ENCODE results near the gene PAX7. TPM values are rescaled to one million over a fixed set of nuclear protein-coding genes. Genes with fewer than 3 reads are reported as not detected.

PAX7 gene
- total RNA-seq, 1 experiment from 2014 or later: not detected

DNA sequence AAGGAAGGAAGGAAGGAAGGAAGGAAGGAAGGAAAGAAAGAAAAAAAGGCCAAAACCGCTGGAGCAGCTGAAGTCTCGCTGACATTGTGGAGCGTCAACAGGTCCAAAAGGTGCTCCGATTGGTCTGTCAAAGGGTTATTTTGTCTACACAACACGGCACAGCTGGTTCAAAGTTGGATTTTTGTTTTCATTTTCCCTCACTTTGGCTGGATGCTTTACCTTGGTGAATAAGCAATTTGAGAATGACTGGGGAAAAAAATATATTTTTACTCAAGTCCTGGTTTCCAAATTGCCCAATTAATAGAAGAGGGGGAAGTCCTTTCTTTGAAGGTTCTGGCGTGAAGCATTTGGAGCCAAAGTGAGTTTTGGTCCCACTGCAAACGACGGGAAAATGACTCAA is 19.3 kb upstream of the PAX7 start:
- intact Hi-C loops (cut with micrococcal nuclease): no loop called here
- no peaks in the 10 kb centered on the region for H3K27me3 Mint-ChIP-seq (ENCODE audit: insufficient read depth, unreplicated experiment)
- TF ChIP-seq, protein P1, sequence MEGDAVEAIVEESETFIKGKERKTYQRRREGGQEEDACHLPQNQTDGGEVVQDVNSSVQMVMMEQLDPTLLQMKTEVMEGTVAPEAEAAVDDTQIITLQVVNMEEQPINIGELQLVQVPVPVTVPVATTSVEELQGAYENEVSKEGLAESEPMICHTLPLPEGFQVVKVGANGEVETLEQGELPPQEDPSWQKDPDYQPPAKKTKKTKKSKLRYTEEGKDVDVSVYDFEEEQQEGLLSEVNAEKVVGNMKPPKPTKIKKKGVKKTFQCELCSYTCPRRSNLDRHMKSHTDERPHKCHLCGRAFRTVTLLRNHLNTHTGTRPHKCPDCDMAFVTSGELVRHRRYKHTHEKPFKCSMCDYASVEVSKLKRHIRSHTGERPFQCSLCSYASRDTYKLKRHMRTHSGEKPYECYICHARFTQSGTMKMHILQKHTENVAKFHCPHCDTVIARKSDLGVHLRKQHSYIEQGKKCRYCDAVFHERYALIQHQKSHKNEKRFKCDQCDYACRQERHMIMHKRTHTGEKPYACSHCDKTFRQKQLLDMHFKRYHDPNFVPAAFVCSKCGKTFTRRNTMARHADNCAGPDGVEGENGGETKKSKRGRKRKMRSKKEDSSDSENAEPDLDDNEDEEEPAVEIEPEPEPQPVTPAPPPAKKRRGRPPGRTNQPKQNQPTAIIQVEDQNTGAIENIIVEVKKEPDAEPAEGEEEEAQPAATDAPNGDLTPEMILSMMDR (IDR thresholded peaks at IDR 0.05; ENCODE audit: unreplicated experiment): no peak
- CTCF ChIA-PET: interaction anchor here (0.6 to 0.7 kb wide), 2 partner anchors 14 to 600 kb away, joined by 3 read pairs; no protein-coding TSS in a partner anchor
- no peak overlapping the region for H3K4me3 Mint-ChIP-seq (ENCODE audit: unreplicated experiment)
- DNase-seq (ENCODE audit: unreplicated experiment): no peak
- H3K4me1 Mint-ChIP-seq (ENCODE audit: insufficient read depth, unreplicated experiment): no peaks in the 10 kb centered on the region
- no peaks in the 10 kb centered on the region for H3K9me3 Mint-ChIP-seq (ENCODE audit: unreplicated experiment)
- no peaks in the 10 kb centered on the region for H3K36me3 Mint-ChIP-seq (ENCODE audit: insufficient read depth, unreplicated experiment)
- BruUV-seq (replicated peaks): no TSS peak
- no peak overlapping the region for H3K27ac Mint-ChIP-seq (ENCODE audit: low read depth, unreplicated experiment)
- POLR2A ChIA-PET: no interaction called here

DNA sequence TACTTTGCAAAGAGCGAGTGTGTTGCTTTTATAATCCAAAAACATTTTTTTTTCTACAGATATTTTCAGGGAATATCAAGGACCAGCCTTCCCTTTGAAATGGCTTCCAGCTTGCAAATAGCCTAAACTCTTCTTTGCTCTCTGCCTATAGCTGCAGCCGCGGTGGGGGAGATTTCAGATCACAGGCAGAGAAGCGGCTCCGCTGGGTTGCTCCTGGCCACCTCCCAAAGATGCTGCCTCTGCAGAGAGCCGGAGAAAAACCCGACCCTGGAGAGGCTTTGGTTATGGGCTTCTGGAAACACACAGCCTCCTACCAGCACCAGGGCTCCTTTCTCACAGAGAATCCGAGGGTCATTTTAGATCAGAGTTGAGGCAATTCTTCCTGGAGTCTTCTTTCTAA is 18.6 kb upstream of the PAX7 start:
- intact Hi-C loops (cut with micrococcal nuclease): no loop called here
- H3K27ac Mint-ChIP-seq (ENCODE audit: low read depth, unreplicated experiment): no peak overlapping the region
- no peaks in the 10 kb centered on the region for H3K27me3 Mint-ChIP-seq (ENCODE audit: insufficient read depth, unreplicated experiment)
- TF ChIP-seq, protein P1 (IDR thresholded peaks at IDR 0.05; ENCODE audit: unreplicated experiment): no peak
- no peaks in the 10 kb centered on the region for H3K9me3 Mint-ChIP-seq (ENCODE audit: unreplicated experiment)
- POLR2A ChIA-PET: no interaction called here
- H3K4me1 Mint-ChIP-seq (ENCODE audit: insufficient read depth, unreplicated experiment): no peaks in the 10 kb centered on the region
- no peak overlapping the region for H3K4me3 Mint-ChIP-seq (ENCODE audit: unreplicated experiment)
- H3K36me3 Mint-ChIP-seq (ENCODE audit: insufficient read depth, unreplicated experiment): no peaks in the 10 kb centered on the region
- BruUV-seq (replicated peaks): no TSS peak
- CTCF ChIA-PET: no interaction called here
- DNase-seq (ENCODE audit: unreplicated experiment): no peak

DNA sequence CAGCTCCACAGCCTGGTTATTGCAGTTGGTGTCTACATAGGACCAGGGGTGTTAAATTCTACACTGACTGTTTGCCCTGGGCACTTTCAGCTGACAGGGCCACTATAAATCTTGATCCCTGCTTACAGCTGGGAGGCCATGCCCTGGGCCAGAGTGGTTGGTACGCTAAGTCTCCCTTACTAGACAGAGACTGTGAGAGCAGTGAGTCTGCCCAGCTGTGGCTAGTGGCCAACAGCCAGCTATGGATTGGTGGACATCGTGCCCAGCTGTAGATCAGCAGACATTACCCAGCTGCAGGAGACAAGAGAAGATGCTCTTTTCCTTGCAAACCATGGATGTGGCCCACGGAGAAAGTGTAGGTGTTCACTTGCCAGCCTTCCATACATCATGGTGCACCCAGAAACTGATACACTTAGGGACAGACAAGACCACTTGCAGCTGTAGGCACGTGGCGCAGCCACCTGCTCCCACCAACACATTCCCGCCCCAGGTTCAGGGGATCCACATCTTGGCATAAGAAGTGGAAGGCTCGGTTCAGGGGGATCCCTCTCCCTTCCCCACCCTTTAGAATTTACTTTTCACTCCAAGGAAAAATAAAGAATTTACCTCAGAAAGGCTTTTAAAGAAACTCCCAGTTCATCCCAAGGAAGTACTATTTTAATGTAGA is 16.4 kb upstream of the PAX7 start:
- Mint-ChIP-seq H3K27ac (ENCODE audit: low read depth, unreplicated experiment) (no peak overlapping the region), H3K4me1 (ENCODE audit: insufficient read depth, unreplicated experiment) (peaks cover 10% of the 10 kb centered on the region), H3K9me3 (ENCODE audit: unreplicated experiment) (no peaks in the 10 kb centered on the region), H3K36me3 (ENCODE audit: insufficient read depth, unreplicated experiment) (no peaks in the 10 kb centered on the region), H3K27me3 (ENCODE audit: insufficient read depth, unreplicated experiment) (no peaks in the 10 kb centered on the region), H3K4me3 (ENCODE audit: unreplicated experiment) (no peak overlapping the region)
- BruUV-seq (replicated peaks): no TSS peak
- ChIA-PET CTCF (interaction anchor here (0.6 to 3.4 kb wide), 6 partner anchors 16 to 207 kb away, joined by 3 to 17 read pairs (median 3); no protein-coding TSS in a partner anchor), POLR2A (no interaction called here)
- TF ChIP-seq, protein P1 (IDR thresholded peaks at IDR 0.05; ENCODE audit: unreplicated experiment): no peak
- intact Hi-C loops (cut with micrococcal nuclease): no loop called here
- no peak for DNase-seq (ENCODE audit: unreplicated experiment)

DNA sequence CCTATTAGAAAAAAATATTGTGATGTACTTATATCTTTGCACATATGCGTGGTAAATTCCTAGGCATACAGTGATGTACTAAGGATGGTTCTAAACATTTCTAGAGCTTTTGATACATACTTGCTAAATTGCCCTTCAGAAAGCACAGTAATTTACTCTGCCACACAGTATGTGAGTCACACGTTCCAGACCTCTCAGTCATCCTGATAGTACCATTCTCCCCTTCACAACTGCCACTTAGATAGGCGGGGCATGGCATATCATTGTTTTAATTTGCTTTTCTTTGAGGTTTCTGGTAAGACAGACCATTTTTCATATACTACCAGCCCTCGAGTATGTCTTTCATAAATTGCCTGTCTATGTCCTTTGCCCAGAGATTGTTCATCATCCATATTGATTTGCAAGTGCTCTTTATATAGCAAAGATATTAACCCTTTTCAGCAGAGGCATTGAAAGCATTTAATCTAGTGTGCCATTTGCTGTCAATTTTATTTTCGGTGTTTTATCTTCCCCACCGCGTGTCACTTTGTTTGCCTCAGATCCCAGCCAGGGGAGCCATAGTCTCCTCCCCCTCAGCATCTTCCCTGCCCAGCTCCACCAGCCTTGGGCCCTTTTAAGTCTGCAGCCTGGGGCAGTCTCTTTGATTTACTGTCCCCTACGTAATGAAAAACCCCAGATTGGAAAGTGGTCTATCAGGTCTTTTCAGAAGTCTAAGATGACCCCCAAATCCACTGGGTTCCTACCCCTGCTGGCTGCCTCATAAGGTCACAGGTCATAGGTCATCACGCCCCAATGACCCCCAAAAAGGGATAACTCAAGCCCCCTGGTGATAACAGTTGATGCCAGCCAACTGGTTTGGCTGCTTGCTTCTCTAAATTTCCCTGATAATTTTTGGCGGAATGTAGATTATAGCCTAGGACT is 11.8 kb upstream of the PAX7 start:
- Mint-ChIP-seq H3K4me1 (ENCODE audit: insufficient read depth, unreplicated experiment) (peaks cover 11% of the 10 kb centered on the region), H3K4me3 (ENCODE audit: unreplicated experiment) (no peak overlapping the region), H3K27ac (ENCODE audit: low read depth, unreplicated experiment) (no peak overlapping the region), H3K27me3 (ENCODE audit: insufficient read depth, unreplicated experiment) (peaks cover 12% of the 10 kb centered on the region), H3K36me3 (ENCODE audit: insufficient read depth, unreplicated experiment) (peaks cover 4% of the 10 kb centered on the region), H3K9me3 (ENCODE audit: unreplicated experiment) (no peaks in the 10 kb centered on the region)
- ChIA-PET POLR2A (no interaction called here), CTCF (interaction anchor here (0.6 to 1.0 kb wide), 4 partner anchors 22 to 642 kb away, joined by 3 to 4 read pairs (median 4); no protein-coding TSS in a partner anchor)
- TF ChIP-seq, protein P1 (IDR thresholded peaks at IDR 0.05; ENCODE audit: unreplicated experiment): no peak
- no TSS peak for BruUV-seq (replicated peaks)
- peak; percentile 57 for DNase-seq (ENCODE audit: unreplicated experiment)
- intact Hi-C loops (cut with micrococcal nuclease): no loop called here

Measured in MCF 10A (cell line).